Esophagus muscularis mucosa (tissue), 4 donors: Measurements from ENCODE around the gene IST1. TPM values are rescaled to one million over a fixed set of nuclear protein-coding genes. Genes with fewer than 3 reads are reported as not detected.

Experiments used
- DNase-seq: peaks from one replicate; pipeline ENCODE4 v3.0.0-alpha.2; 2017; ENCODE audit errors: extremely low spot score
- H3K27ac ChIP-seq, 4 donors: fragments of 200-600 bp; sonication (generic); replicated peaks in 1 of 4; 1 replicate in 3 of 4; 2 replicates in 1 of 4; pipeline ENCODE4 v1.5.1; 2016 to 2019; ENCODE audit warnings: mild to moderate bottlenecking in 1 of 4
- H3K27me3 ChIP-seq, 4 donors: fragments of 200-600 bp; sonication (generic); one replicate each; pipeline versions ENCODE4 v1.5.1 to v1.6.0; 2016 to 2019
- H3K36me3 ChIP-seq, 4 donors: fragments of 200-600 bp; sonication (generic); one replicate each; pipeline ENCODE4 v1.5.1; 2016 to 2019
- H3K4me1 ChIP-seq, 4 donors: fragments of 200-600 bp; sonication (generic); one replicate each; pipeline ENCODE4 v1.5.1; 2016 to 2019
- H3K4me3 ChIP-seq, 4 donors: fragments of 200-600 bp; sonication (generic); 1 replicate in 2 of 4; 2 replicates in 2 of 4; pipeline ENCODE4 v1.5.1; 2016 to 2019; ENCODE audit warnings: mild to moderate bottlenecking in 4 of 4, moderate library complexity in 1 of 4
- H3K9me3 ChIP-seq, 4 donors: fragments of 200-600 bp; sonication (generic); 1 replicate in 3 of 4; 2 replicates in 1 of 4; pipeline ENCODE4 v1.5.1; 2016 to 2019
- EP300 ChIP-seq: sonication (generic); formaldehyde crosslinking; IDR thresholded peaks from one replicate; pipeline ENCODE4 v1.6.1; 2017; ENCODE audit warnings: antibody characterized with exemption
- POLR2A ChIP-seq: fragments of 450-650 bp; IDR thresholded peaks from one replicate; pipeline ENCODE4 v1.6.1; 2017; ENCODE audit warnings: antibody characterized with exemption, moderate library complexity, mild to moderate bottlenecking, low read depth
- POLR2AphosphoS5 ChIP-seq, 2 donors: sonication (generic); formaldehyde crosslinking; IDR thresholded peaks; one replicate each; pipeline ENCODE4 v1.6.1; 2017; ENCODE audit warnings: antibody characterized with exemption in 2 of 2
- WGBS: methylation state at CpG from one replicate; pipeline ENCODE4 v1.1.5; 2018; 5-methylcytosine and 5-hydroxymethylcytosine counted together
- intact Hi-C: fragments of 100-400 bp; cut with DNase I; formaldehyde crosslinking; loops from one replicate; pipeline ENCODE4 v1.15.1; 2023
- total RNA-seq, 4 donors: library from RNA; depleted of rRNA; stranded (reverse); fragments of >200 nt; gene quantifications; one replicate each; pipeline versions ENCODE4 v1.1.0 to v1.2.1, GENCODE V29; 2016
- TF ChIP-seq, protein P1 (sequence below), 3 experiments: fragments of 200-600 bp in 2 of 3; fragments of 450-650 bp in 1 of 3; sonication (generic) in 2 of 3; IDR thresholded peaks; one replicate each; pipeline ENCODE4 v1.5.1; 2017 to 2019; ENCODE audit warnings: antibody characterized with exemption in 3 of 3, mild to moderate bottlenecking in 2 of 3, moderate library complexity in 1 of 3

IST1 gene
- total RNA-seq, 4 donors from 2014 or later: 132 to 186 (median 166) TPM

DNA sequence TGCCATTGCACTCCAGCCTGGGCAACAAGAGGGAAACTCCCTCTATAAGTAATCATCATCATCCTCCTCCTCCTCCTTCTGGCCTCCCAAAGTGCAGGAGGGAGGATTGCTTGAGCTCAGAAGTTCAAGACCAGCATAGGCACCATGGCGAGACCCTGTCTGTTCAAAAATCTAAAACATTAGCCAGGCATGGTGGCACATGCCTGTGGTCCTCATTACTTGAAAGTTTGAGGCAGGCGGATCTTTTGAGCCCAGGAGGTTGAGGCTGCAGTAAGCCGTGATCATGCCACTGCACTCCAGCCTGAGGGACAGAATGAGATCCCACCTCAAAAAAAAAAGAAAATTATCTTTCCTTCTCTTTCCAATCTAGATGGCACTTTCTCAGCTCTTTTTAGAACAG is 77.0 kb downstream of the IST1 start:
- 92% methylated on average over 3 of the region's 3 CpGs for WGBS
- Histone ChIP-seq H3K4me3 (no peak overlapping the region), H3K27me3 (no peaks in the 10 kb centered on the region), H3K9me3 (no peaks in the 10 kb centered on the region), H3K27ac (no peak overlapping the region), H3K4me1 (no peaks in the 10 kb centered on the region), H3K36me3 (no peaks in the 10 kb centered on the region)
- no peak for TF ChIP-seq EP300
- no peak for DNase-seq
- intact Hi-C loops: no loop called here

DNA sequence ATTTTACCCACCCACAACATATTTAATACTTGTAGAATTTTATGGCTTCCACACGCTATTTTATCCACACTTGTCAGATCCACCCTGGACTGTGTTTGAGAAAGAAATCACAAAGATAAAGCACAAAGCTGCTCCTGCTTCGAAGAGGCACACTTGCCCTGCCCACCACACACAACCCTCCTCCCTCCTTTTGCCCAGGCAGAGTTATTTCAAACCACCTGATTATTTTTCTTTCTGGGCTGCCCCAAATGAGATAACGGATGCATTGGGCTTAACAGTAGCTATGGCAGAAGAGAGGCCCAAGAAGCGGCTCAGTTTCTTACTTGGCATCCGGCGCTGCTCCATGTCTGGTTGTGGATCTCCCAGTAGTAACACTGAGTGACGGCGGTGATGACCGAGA is 77.7 kb downstream of the IST1 start:
- H3K9me3 ChIP-seq: no peaks in the 10 kb centered on the region
- H3K4me1 ChIP-seq: no peaks in the 10 kb centered on the region
- no peaks in the 10 kb centered on the region for H3K27me3 ChIP-seq
- TF ChIP-seq EP300 (no peak), POLR2A (no peak), POLR2AphosphoS5 (IDR thresholded peaks at IDR 0.05) (no peak)
- TF ChIP-seq, protein P1, sequence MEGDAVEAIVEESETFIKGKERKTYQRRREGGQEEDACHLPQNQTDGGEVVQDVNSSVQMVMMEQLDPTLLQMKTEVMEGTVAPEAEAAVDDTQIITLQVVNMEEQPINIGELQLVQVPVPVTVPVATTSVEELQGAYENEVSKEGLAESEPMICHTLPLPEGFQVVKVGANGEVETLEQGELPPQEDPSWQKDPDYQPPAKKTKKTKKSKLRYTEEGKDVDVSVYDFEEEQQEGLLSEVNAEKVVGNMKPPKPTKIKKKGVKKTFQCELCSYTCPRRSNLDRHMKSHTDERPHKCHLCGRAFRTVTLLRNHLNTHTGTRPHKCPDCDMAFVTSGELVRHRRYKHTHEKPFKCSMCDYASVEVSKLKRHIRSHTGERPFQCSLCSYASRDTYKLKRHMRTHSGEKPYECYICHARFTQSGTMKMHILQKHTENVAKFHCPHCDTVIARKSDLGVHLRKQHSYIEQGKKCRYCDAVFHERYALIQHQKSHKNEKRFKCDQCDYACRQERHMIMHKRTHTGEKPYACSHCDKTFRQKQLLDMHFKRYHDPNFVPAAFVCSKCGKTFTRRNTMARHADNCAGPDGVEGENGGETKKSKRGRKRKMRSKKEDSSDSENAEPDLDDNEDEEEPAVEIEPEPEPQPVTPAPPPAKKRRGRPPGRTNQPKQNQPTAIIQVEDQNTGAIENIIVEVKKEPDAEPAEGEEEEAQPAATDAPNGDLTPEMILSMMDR (IDR thresholded peaks at IDR 0.05): no peak
- H3K36me3 ChIP-seq: no peaks in the 10 kb centered on the region
- no peak overlapping the region for H3K27ac ChIP-seq
- H3K4me3 ChIP-seq: no peak overlapping the region
- 84% methylated on average over 9 of the region's 9 CpGs for WGBS
- DNase-seq: no peak
- intact Hi-C loops: no loop called here

DNA sequence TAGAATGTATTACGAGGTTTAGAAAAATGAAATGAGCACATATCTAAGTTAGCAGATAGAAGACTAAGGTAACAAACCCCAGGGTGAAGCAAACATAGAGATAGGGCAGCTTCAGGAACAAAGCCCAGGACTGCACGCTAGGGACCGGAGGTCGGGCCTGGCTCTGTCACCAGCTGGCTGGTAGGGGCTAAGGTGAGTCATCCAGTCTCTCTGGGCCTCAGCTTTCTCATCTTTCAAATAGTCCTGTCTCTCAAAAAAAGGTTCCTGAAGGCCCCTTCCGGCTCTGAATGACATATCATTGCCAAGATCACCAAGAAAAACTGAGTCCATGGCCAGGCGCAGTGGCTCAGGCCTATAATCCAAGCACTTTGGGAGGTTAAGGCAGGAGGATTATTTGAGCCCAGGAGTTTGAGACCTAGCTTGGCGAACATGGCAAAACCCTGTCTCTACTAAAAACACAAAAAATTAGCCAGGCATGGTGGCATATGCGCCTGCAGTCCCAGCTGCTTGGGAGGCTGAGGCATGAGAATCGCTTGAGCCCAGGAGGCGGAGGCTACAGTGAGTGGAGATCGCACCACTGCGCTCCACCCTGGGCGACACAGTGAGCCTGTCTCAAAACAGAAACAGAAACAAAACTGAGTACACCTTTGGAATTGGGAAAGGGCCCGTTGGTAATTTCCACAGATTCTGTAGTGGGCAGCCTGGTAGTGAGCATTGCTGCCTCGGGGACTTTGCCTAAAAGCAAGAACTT is 78.9 kb downstream of the IST1 start:
- no peak overlapping the region for H3K4me3 ChIP-seq
- H3K4me1 ChIP-seq: no peaks in the 10 kb centered on the region
- DNase-seq: no peak
- intact Hi-C loops: no loop called here
- H3K27me3 ChIP-seq: no peaks in the 10 kb centered on the region
- TF ChIP-seq POLR2AphosphoS5 (IDR thresholded peaks at IDR 0.05): no peak
- TF ChIP-seq, protein P1 (IDR thresholded peaks at IDR 0.05): no peak
- TF ChIP-seq EP300: no peak
- no peak for TF ChIP-seq POLR2A
- H3K27ac ChIP-seq: no peak overlapping the region
- no peaks in the 10 kb centered on the region for H3K36me3 ChIP-seq
- 87% methylated on average over 15 of the region's 15 CpGs for WGBS
- H3K9me3 ChIP-seq: no peaks in the 10 kb centered on the region

Other genes with a start within 250 kb of the IST1 start
- 10 to 100 TPM; 10.4 to 21.1 (median 17.0) TPM for gene PHLPP2, start 170.8 kb upstream of the IST1 start, total RNA-seq
- 10 to 100 TPM; 45.9 to 56.9 (median 51.5) TPM for gene AP1G1, start 86.7 kb upstream of the IST1 start, total RNA-seq
- gene ATXN1L, start 49.6 kb upstream of the IST1 start, total RNA-seq: 10 to 100 TPM; 32.8 to 54.6 (median 42.9) TPM
- 1 to 10 TPM; 2.1 to 6.5 (median 5.9) TPM for gene ZNF821, start 11.3 kb upstream of the IST1 start, total RNA-seq
- under 1 TPM in 3 of 4 donors, not detected in 1; 0.06 to 0.42 (median 0.17) TPM for gene PKD1L3, start 104.9 kb downstream of the IST1 start, total RNA-seq
- gene DHODH, start 113.2 kb downstream of the IST1 start, total RNA-seq: 1 to 10 TPM; 3.3 to 6.8 (median 4.7) TPM
- 1 to 10 TPM in 3 of 4 donors, not detected in 1; 1.1 to 6.1 (median 1.3) TPM for gene HP, start 159.0 kb downstream of the IST1 start, total RNA-seq
- under 1 TPM in 3 of 4 donors, not detected in 1; 0.57 to 0.71 (median 0.66) TPM for gene HPR, start 167.7 kb downstream of the IST1 start, total RNA-seq
- gene TXNL4B, start 198.1 kb downstream of the IST1 start, total RNA-seq: 1 to 10 TPM; 4.6 to 7.5 (median 6.4) TPM
- gene DHX38, start 198.3 kb downstream of the IST1 start, total RNA-seq: 10 to 100 TPM; 59.0 to 70.2 (median 62.8) TPM